Measurements from ENCODE around the gene APLF. TPM values are rescaled to one million over a fixed set of nuclear protein-coding genes. Genes with fewer than 3 reads are reported as not detected.

Gene APLF, protein sequence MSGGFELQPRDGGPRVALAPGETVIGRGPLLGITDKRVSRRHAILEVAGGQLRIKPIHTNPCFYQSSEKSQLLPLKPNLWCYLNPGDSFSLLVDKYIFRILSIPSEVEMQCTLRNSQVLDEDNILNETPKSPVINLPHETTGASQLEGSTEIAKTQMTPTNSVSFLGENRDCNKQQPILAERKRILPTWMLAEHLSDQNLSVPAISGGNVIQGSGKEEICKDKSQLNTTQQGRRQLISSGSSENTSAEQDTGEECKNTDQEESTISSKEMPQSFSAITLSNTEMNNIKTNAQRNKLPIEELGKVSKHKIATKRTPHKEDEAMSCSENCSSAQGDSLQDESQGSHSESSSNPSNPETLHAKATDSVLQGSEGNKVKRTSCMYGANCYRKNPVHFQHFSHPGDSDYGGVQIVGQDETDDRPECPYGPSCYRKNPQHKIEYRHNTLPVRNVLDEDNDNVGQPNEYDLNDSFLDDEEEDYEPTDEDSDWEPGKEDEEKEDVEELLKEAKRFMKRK
- 2.3 TPM for polyA plus RNA-seq

GRCh38 chr2:68467077-68467960 lies at the start of gene APLF, which contains the start of gene FBXO48:
Gene APLF (plus strand): TSS chr2:68467585. CDS start chr2:68467732, 147 bp downstream.
Gene FBXO48 (minus strand): TSS chr2:68467294. CDS start chr2:68465145, 2,149 bp downstream.
- Mint-ChIP-seq H3K27me3 (no peaks in the 10 kb centered on the region), H3K36me3 (no peaks in the 10 kb centered on the region), H3K4me3 (peak within 1 kb of the TSS; percentile 92 to 98 (median 97)), H3K27ac (peak within 1 kb of the TSS; percentile 87 to 98 (median 97)), H3K9me3 (no peaks in the 10 kb centered on the region), H3K4me1 (peaks cover 16 to 23% (median 22%) of the 10 kb centered on the region in 3 donors)

GRCh38 chr2:68417926-68418325 lies 49.5 kb upstream of the APLF start:
- no peaks in the 10 kb centered on the region for H3K27me3 Mint-ChIP-seq
- peak overlapping the region in 2 of 4 donors; percentile 40 to 87 for H3K4me3 Mint-ChIP-seq
- H3K27ac Mint-ChIP-seq, result peak overlapping the region in 1 of 3 donors; percentile 16
- H3K9me3 Mint-ChIP-seq, result no peaks in the 10 kb centered on the region
- H3K36me3 Mint-ChIP-seq, result peaks cover 2% of the 10 kb centered on the region
- peaks cover 48 to 73% (median 51%) of the 10 kb centered on the region in 3 donors for H3K4me1 Mint-ChIP-seq

DNA sequence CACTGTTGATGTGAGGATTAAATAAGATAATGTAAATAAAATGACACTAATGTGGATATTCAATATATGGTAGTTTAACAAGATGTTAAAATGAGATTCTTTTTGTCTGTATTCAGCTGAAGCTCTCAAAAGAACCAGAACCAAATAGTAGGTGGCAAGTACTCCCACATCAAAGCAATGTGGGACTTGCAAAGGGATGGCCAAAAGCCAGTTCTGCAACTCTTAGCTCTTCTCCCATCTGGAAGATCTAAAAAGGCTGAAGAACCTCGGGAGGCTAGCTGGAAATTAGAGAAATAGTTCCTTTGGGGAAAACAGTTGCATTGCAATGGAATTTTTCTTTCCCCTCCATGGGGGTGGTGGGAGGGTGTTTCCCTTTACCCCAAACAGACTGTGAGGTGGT lies 49.0 kb upstream of the APLF start:
- peaks cover 2% of the 10 kb centered on the region for H3K36me3 Mint-ChIP-seq
- peak overlapping the region in 2 of 4 donors; percentile 67 to 87 for H3K4me3 Mint-ChIP-seq
- no peaks in the 10 kb centered on the region for H3K9me3 Mint-ChIP-seq
- peaks cover 44 to 69% (median 48%) of the 10 kb centered on the region in 3 donors for H3K4me1 Mint-ChIP-seq
- H3K27me3 Mint-ChIP-seq, result no peaks in the 10 kb centered on the region
- H3K27ac Mint-ChIP-seq, result peak overlapping the region in 1 of 3 donors; percentile 33

DNA sequence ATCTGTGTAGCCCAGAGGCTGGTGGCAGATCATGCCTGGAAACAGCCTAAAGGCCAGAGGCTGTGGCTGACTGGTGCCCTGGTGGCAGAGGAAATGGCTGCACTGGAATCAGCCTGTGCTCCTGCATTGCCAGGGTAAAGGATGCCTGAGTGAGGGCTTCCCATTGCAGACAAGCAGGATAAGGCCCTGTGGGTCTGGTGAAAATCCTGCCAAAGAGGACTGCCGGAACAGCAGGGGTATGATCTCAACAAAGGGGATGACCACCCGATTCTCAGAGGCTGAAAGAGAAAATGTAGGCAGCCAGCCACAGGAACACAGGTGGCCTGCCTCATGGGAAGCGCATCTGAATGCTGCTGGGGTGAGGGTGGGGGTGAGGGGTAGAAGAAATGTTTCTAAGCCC lies 48.5 kb upstream of the APLF start:
- no peak overlapping the region for H3K27ac Mint-ChIP-seq
- no peaks in the 10 kb centered on the region for H3K9me3 Mint-ChIP-seq
- peaks cover 42 to 66% (median 46%) of the 10 kb centered on the region in 3 donors for H3K4me1 Mint-ChIP-seq
- H3K27me3 Mint-ChIP-seq, result no peaks in the 10 kb centered on the region
- H3K4me3 Mint-ChIP-seq, result peak overlapping the region in 2 of 4 donors; percentile 67 to 81
- peaks cover 2% of the 10 kb centered on the region for H3K36me3 Mint-ChIP-seq

DNA sequence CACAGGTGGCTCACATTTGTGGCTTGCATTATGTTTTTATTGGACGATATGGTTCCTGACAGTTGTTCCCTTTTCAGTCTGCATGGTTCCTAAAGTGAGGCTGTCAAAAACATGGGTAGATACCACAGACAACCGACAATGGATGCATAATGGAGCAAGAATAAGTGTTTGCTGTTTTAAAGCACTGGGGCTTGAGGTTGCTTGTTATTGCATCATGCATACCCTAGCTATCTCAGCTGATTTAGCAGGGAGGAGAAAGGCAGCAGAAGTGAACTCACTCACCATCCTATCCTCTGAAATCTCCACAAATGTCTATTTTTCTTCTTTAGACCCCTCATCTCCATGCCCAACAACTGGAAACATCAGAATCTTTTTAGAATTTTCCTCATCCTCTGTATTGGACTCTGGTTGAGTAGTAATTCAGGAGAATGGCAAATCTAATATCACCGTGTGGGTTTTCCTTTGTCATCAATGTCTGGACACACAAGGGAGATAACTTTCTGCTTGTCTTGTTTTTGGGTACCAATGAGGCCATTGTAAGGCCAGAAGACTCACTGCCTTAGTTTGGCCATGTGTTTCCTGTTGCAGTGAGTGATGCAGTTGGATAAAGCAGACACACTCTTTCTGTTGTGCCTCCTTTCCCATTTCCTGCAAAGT lies 47.0 kb upstream of the APLF start:
- Mint-ChIP-seq H3K27me3 (no peaks in the 10 kb centered on the region), H3K4me3 (no peak overlapping the region), H3K4me1 (peaks cover 42 to 57% (median 42%) of the 10 kb centered on the region in 3 donors), H3K9me3 (no peaks in the 10 kb centered on the region), H3K27ac (no peak overlapping the region), H3K36me3 (peaks cover 2% of the 10 kb centered on the region)

- H3K36me3 Mint-ChIP-seq, result no peaks in the 10 kb centered on the region
- no peak overlapping the region for H3K27ac Mint-ChIP-seq
- no peaks in the 10 kb centered on the region for H3K9me3 Mint-ChIP-seq
- H3K4me3 Mint-ChIP-seq, result no peak overlapping the region
- no peaks in the 10 kb centered on the region for H3K27me3 Mint-ChIP-seq
- H3K4me1 Mint-ChIP-seq, result peaks cover 31 to 54% (median 35%) of the 10 kb centered on the region in 3 donors
Observed at GRCh38 chr2:68423966-68424650, 43.3 kb upstream of the APLF start.

GRCh38 chr2:68425503-68425902 lies 41.9 kb upstream of the APLF start:
- Mint-ChIP-seq H3K4me1 (peaks cover 31 to 49% (median 33%) of the 10 kb centered on the region in 3 donors), H3K27me3 (no peaks in the 10 kb centered on the region), H3K4me3 (no peak overlapping the region), H3K36me3 (peaks cover 2% of the 10 kb centered on the region), H3K9me3 (no peaks in the 10 kb centered on the region), H3K27ac (no peak overlapping the region)

DNA sequence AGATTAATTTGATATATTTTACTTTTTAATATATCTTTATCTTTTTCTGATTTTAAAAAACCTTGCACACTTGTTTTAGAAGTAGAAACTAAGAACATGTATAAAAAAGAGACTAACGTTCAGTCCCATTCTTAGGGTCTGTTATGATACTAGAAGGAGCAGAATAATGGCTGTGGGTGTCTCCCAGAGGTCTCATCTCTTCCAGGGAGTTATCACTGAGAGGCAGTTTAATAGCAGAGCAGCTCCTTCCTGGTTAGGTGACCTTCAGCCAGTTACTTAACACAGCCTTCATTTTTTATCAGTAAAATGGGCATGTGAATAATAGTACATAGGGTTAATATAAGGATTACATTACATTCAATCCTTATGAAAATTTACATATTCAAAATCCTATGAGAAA lies 40.9 kb upstream of the APLF start:
- H3K36me3 Mint-ChIP-seq, result peaks cover 2% of the 10 kb centered on the region
- H3K4me1 Mint-ChIP-seq, result peaks cover 27 to 40% (median 28%) of the 10 kb centered on the region in 3 donors
- H3K4me3 Mint-ChIP-seq, result peak overlapping the region in 1 of 4 donors; percentile 90
- H3K27me3 Mint-ChIP-seq, result no peaks in the 10 kb centered on the region
- peak overlapping the region in 2 of 3 donors; percentile 78 to 87 for H3K27ac Mint-ChIP-seq
- no peaks in the 10 kb centered on the region for H3K9me3 Mint-ChIP-seq

- Mint-ChIP-seq H3K27me3 (no peaks in the 10 kb centered on the region), H3K9me3 (no peaks in the 10 kb centered on the region), H3K4me3 (peak overlapping the region; percentile 18 to 90 (median 65)), H3K36me3 (peaks cover 2% of the 10 kb centered on the region), H3K4me1 (peaks cover 22 to 35% (median 23%) of the 10 kb centered on the region in 3 donors), H3K27ac (peak overlapping the region; percentile 78 to 87 (median 84))
Observed at GRCh38 chr2:68426848-68427579, 40.4 kb upstream of the APLF start.

DNA sequence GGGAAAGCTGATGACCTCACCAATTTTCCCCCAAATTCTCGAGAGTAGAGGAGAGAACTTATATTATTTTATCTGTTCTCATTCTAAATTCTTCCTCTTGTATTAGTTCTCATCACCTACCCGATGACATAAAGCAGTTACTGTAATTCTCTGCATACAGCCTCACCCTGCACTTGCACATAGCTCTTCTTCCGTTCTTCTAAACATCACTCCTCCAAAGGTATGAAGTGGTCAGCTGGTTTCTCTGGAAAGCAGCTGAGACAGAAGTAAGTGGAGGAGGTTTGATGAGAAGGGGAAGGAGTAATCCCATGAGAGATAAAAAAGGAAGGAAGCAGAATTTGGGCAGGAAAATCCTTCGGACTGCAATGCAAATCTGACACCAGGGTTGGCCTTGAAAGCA lies 39.3 kb upstream of the APLF start:
- H3K4me1 Mint-ChIP-seq, result peaks cover 20 to 37% (median 22%) of the 10 kb centered on the region in 3 donors
- H3K36me3 Mint-ChIP-seq, result peaks cover 2% of the 10 kb centered on the region
- H3K27ac Mint-ChIP-seq, result peak overlapping the region; percentile 25 to 87 (median 78)
- no peaks in the 10 kb centered on the region for H3K27me3 Mint-ChIP-seq
- no peaks in the 10 kb centered on the region for H3K9me3 Mint-ChIP-seq
- peak overlapping the region in 3 of 4 donors; percentile 7 to 90 (median 8) for H3K4me3 Mint-ChIP-seq

DNA sequence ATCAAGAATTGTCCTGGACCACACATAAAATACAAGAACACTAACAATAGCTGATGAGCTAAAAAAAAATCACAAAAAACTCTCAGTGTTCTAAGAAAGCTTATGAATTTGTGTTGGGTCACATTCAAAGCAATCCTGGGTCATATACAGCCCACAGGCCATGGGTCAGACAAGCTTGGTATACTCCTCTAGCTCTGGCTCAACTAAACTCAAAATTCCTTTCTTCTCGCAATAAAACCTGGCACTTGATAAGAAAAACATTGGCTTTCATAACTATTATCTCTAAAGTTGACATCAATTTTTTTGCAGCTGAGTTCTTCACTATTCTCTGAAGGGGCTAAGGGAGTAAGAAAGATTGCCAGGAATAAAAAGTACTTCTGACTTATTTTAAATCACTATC lies 38.6 kb upstream of the APLF start:
- Mint-ChIP-seq H3K27ac (peak overlapping the region in 1 of 3 donors; percentile 23), H3K36me3 (peaks cover 2% of the 10 kb centered on the region), H3K4me1 (peaks cover 20 to 37% (median 22%) of the 10 kb centered on the region in 3 donors), H3K9me3 (no peaks in the 10 kb centered on the region), H3K27me3 (no peaks in the 10 kb centered on the region), H3K4me3 (peak overlapping the region in 1 of 4 donors; percentile 1)

GRCh38 chr2:68429311-68429826 lies 38.0 kb upstream of the APLF start:
- peak overlapping the region in 1 of 3 donors; percentile 29 for H3K27ac Mint-ChIP-seq

DNA sequence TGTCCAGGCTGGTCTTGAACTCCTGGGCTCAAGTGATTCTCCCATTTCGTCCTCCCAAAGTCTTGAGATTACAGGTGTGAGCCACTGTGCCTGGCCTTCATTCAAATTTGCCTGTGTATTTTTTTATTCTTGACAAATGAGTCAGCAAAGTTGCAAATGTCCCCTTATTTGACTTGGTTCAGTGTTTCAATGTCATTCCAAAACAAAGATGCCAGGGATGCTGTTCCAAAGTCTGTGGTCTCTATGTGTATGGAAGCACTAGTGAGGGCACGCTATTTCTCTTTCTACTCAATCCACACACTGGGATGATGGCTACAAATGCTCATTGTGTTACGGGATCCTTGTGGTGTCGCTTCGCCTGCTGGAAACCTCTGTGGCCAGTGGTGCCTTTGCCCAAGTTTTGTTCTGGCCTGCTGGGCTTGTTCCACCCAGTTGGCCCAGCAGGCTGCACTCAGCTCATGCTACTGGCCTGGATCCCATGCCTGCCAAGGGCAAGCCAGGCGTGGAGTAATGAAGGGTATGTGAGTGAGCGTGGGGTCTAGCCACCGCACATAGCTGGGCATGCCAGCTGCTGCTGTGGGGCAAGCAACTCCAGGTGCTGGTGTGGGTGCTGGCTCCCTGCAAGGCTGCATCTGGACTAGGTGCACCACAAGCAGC lies 35.9 kb upstream of the APLF start:
- no peaks in the 10 kb centered on the region for H3K27me3 Mint-ChIP-seq
- H3K36me3 Mint-ChIP-seq, result peaks cover 2% of the 10 kb centered on the region
- no peak overlapping the region for H3K4me3 Mint-ChIP-seq
- H3K27ac Mint-ChIP-seq, result no peak overlapping the region
- H3K9me3 Mint-ChIP-seq, result no peaks in the 10 kb centered on the region
- H3K4me1 Mint-ChIP-seq, result peaks cover 33 to 48% (median 33%) of the 10 kb centered on the region in 3 donors

More at GRCh38 chr2:68429311-68429826, 38.0 kb upstream of the APLF start:
- peaks cover 20 to 37% (median 22%) of the 10 kb centered on the region in 3 donors for H3K4me1 Mint-ChIP-seq
- H3K27me3 Mint-ChIP-seq, result no peaks in the 10 kb centered on the region
- H3K9me3 Mint-ChIP-seq, result no peaks in the 10 kb centered on the region
- H3K36me3 Mint-ChIP-seq, result peaks cover 2% of the 10 kb centered on the region
- H3K4me3 Mint-ChIP-seq, result peak overlapping the region in 1 of 4 donors; percentile 60
